AG04449 (cell line): ENCODE measurements around the gene RBM19.

Experiments used
- CTCF ChIA-PET: fragments of 350-600 bp; formaldehyde crosslinking; extraction: SDS; loops from one replicate; lab custom pipeline; 2021; ENCODE audit warnings: antibody characterized with exemption; lab: Yijun Ruan, JAX
- POLR2A ChIA-PET: fragments of 400-600, 350-600 bp; formaldehyde crosslinking; extraction: SDS; loops from one replicate; lab custom pipeline; 2020; ENCODE audit warnings: antibody characterized with exemption, inconsistent platforms; lab: Yijun Ruan, JAX
- DNase-seq: peaks from one replicate; pipeline ENCODE4 v3.0.0-alpha.2; 2010; ENCODE audit warnings: low read depth, low spot score
- H3K4me3 ChIP-seq: 2 replicates; pipeline ENCODE4 v1.5.1; 2011; ENCODE audit warnings: low read depth, mild to moderate bottlenecking, control low read depth, low read length
- CTCF ChIP-seq: IDR thresholded peaks from one replicate; pipeline ENCODE4 v1.5.1; 2011; ENCODE audit warnings: mild to moderate bottlenecking, moderate library complexity, low read length, control low read depth, inconsistent platforms; ENCODE audit not compliant: insufficient read depth; ENCODE audit errors: missing control alignments

RBM19 gene

GRCh38 chr12:113887906-113888305 is 78.2 kb downstream of the RBM19 start:
- no peak for DNase-seq
- ChIA-PET CTCF (interaction anchor here (0.9 kb wide), 1 partner anchor 24 kb away, joined by 4 read pairs; no protein-coding TSS in a partner anchor), POLR2A (no interaction called here)
- TF ChIP-seq CTCF: no peak
- H3K4me3 ChIP-seq: no peak overlapping the region

- no peak for TF ChIP-seq CTCF
- no peak overlapping the region for H3K4me3 ChIP-seq
- no peak for DNase-seq
- ChIA-PET CTCF (interaction anchor here (1.2 kb wide), 1 partner anchor 424 kb away, joined by 4 read pairs; no protein-coding TSS in a partner anchor), POLR2A (no interaction called here)
Observed at GRCh38 chr12:113886721-113887120, 79.4 kb downstream of the RBM19 start.

GRCh38 chr12:113884392-113884791 is 81.7 kb downstream of the RBM19 start:
- CTCF ChIA-PET: no interaction called here
- DNase-seq: no peak
- no peak overlapping the region for H3K4me3 ChIP-seq
- POLR2A ChIA-PET: no interaction called here
- TF ChIP-seq CTCF: no peak

- no peak for DNase-seq
- TF ChIP-seq CTCF: no peak
- CTCF ChIA-PET: no interaction called here
- H3K4me3 ChIP-seq: no peak overlapping the region
- POLR2A ChIA-PET: no interaction called here
Observed at GRCh38 chr12:113882690-113883089, 83.4 kb downstream of the RBM19 start.

GRCh38 chr12:113880988-113881962 is 84.8 kb downstream of the RBM19 start:
- no peak overlapping the region for H3K4me3 ChIP-seq
- ChIA-PET CTCF (interaction anchor here (2.4 kb wide), 1 partner anchor 13 kb away, joined by 13 read pairs; no protein-coding TSS in a partner anchor), POLR2A (no interaction called here)
- TF ChIP-seq CTCF: no peak
- DNase-seq: no peak

GRCh38 chr12:113880326-113880725 is 85.8 kb downstream of the RBM19 start:
- no peak for DNase-seq
- H3K4me3 ChIP-seq: no peak overlapping the region
- no peak for TF ChIP-seq CTCF
- ChIA-PET CTCF (interaction anchor here (1.3 to 2.4 kb wide), 2 partner anchors 12 to 19 kb away, joined by 3 to 13 read pairs; no protein-coding TSS in a partner anchor), POLR2A (no interaction called here)
